ENCODE measurements around the gene DCST2. TPM values are rescaled to one million over a fixed set of nuclear protein-coding genes. Genes with fewer than 3 reads are reported as not detected.

DCST2 gene
- total and polyA plus RNA-seq, 2 donors (not counting 3 experiments of a cell fraction or from before 2014, with no cell fraction given), result 0.29 to 0.51 TPM

- H3K4me1 ChIP-seq (ENCODE audit: control insufficient read depth, extremely low read depth, insufficient read depth, low read length), result peaks cover 11% of the 10 kb centered on the region
- H3K4me3 ChIP-seq (replicated peaks in 1 of 3; ENCODE audit: insufficient read depth in 1 of 3, low read depth in 1 of 3, low read length in 3 of 3), result no peak overlapping the region
- no peaks in the 10 kb centered on the region for H4K20me1 ChIP-seq (replicated peaks; ENCODE audit: control insufficient read depth, extremely low read depth, insufficient read depth, low read length)
- H2AFZ ChIP-seq (ENCODE audit: low read depth, low read length), result no peak overlapping the region
- no TSS peak for BruUV-seq (replicated peaks)
- H3K79me2 ChIP-seq (ENCODE audit: control insufficient read depth, insufficient read depth, low read length), result no peaks in the 10 kb centered on the region
- no peak overlapping the region for H3K9ac ChIP-seq (replicated peaks; ENCODE audit: extremely low read depth, insufficient read depth, low read length)
- H3K36me3 ChIP-seq (ENCODE audit: control insufficient read depth in 2 of 2, extremely low read depth in 1 of 2, insufficient read depth in 2 of 2, low read length in 2 of 2), result no peaks in the 10 kb centered on the region
- FAIRE-seq (peak; percentile 64), DNase-seq (ENCODE audit: low read depth, low spot score) (no peak)
- intact Hi-C loops (cut with micrococcal nuclease) (no loop called here), dilution Hi-C loops (cut with MboI; ENCODE audit: extremely low pct_ligation_motif_present, low sequenced_read_pairs) (no loop called here)
- ChIA-PET CTCF (interaction anchor here (0.8 to 1.9 kb wide), 5 partner anchors 15 to 520 kb away, joined by 3 to 8 read pairs (median 3); partner anchors contain the start of gene ADAM15), POLR2A (no interaction called here)
- H3K27ac ChIP-seq (ENCODE audit: insufficient read depth, low read depth, low read length), result no peak overlapping the region
- H3K9me1 ChIP-seq (replicated peaks; ENCODE audit: control insufficient read depth, extremely low read depth, insufficient read depth, low read length), result no peaks in the 10 kb centered on the region
- no peak overlapping the region for H3K4me2 ChIP-seq (ENCODE audit: insufficient read depth, low read length)
- H3K27me3 ChIP-seq (ENCODE audit: control insufficient read depth in 2 of 2, insufficient read depth in 2 of 2, low read length in 2 of 2), result peaks cover 38 to 46% of the 10 kb centered on the region in 2 experiments
- no peaks in the 10 kb centered on the region for H3K9me3 ChIP-seq (replicated peaks; ENCODE audit: control insufficient read depth, insufficient read depth, low read length)
- peak; percentile 95 for TF ChIP-seq EZH2 (IDR thresholded peaks at IDR 0.05; ENCODE audit: borderline replicate concordance, low read depth, low read length, severe bottlenecking)
- TF ChIP-seq POLR2A (IDR thresholded peaks at IDR 0.05; ENCODE audit: low read depth, low read length), result no peak
Observed at GRCh38 chr1:155079487-155080311, 46.1 kb upstream of the DCST2 start.

- ChIA-PET POLR2A (no interaction called here), CTCF (interaction anchor here (0.8 to 1.9 kb wide), 11 partner anchors 12 to 520 kb away, joined by 3 to 8 read pairs (median 3); partner anchors contain the start of genes ADAM15 and KRTCAP2)
- Histone ChIP-seq H3K9me3 (replicated peaks; ENCODE audit: control insufficient read depth, insufficient read depth, low read length) (no peaks in the 10 kb centered on the region), H3K36me3 (ENCODE audit: control insufficient read depth in 2 of 2, extremely low read depth in 1 of 2, insufficient read depth in 2 of 2, low read length in 2 of 2) (no peaks in the 10 kb centered on the region), H4K20me1 (replicated peaks; ENCODE audit: control insufficient read depth, extremely low read depth, insufficient read depth, low read length) (no peaks in the 10 kb centered on the region), H3K4me2 (ENCODE audit: insufficient read depth, low read length) (no peak overlapping the region), H3K4me3 (replicated peaks in 1 of 3; ENCODE audit: insufficient read depth in 1 of 3, low read depth in 1 of 3, low read length in 3 of 3) (peak overlapping the region in 1 of 3 experiments; percentile 27), H3K79me2 (ENCODE audit: control insufficient read depth, insufficient read depth, low read length) (no peaks in the 10 kb centered on the region), H2AFZ (ENCODE audit: low read depth, low read length) (no peak overlapping the region), H3K4me1 (ENCODE audit: control insufficient read depth, extremely low read depth, insufficient read depth, low read length) (peaks cover 7% of the 10 kb centered on the region), H3K9ac (replicated peaks; ENCODE audit: extremely low read depth, insufficient read depth, low read length) (no peak overlapping the region), H3K9me1 (replicated peaks; ENCODE audit: control insufficient read depth, extremely low read depth, insufficient read depth, low read length) (no peaks in the 10 kb centered on the region), H3K27me3 (ENCODE audit: control insufficient read depth in 2 of 2, insufficient read depth in 2 of 2, low read length in 2 of 2) (peaks cover 40 to 46% of the 10 kb centered on the region in 2 experiments), H3K27ac (ENCODE audit: insufficient read depth, low read depth, low read length) (no peak overlapping the region)
- FAIRE-seq, result no peak
- intact Hi-C loops (cut with micrococcal nuclease), result no loop called here
- no peak for TF ChIP-seq MAX (IDR thresholded peaks at IDR 0.05; ENCODE audit: insufficient read depth, insufficient read length)
- TF ChIP-seq GATA2 (IDR thresholded peaks at IDR 0.05; ENCODE audit: insufficient read depth, insufficient read length, low read depth, low read length), result no peak
- no peak for TF ChIP-seq JUN (IDR thresholded peaks at IDR 0.05; ENCODE audit: borderline replicate concordance, insufficient read depth, insufficient read length, low read depth)
- TF ChIP-seq CTCF (IDR thresholded peaks at IDR 0.05; ENCODE audit: extremely low read depth in 1 of 2, insufficient read depth in 1 of 2, low read depth in 1 of 2, low read length in 2 of 2), result no peak
- no peak for TF ChIP-seq MYC (IDR thresholded peaks at IDR 0.05; ENCODE audit: low read depth, low read length)
- no peak for TF ChIP-seq EZH2 (IDR thresholded peaks at IDR 0.05; ENCODE audit: borderline replicate concordance, low read depth, low read length, severe bottlenecking)
- TF ChIP-seq FOS (IDR thresholded peaks at IDR 0.05; ENCODE audit: borderline replicate concordance, insufficient read depth, low read length), result no peak
- no TSS peak for BruUV-seq (replicated peaks)
- DNase-seq (ENCODE audit: low read depth, low spot score), result no peak
- dilution Hi-C loops (cut with MboI; ENCODE audit: extremely low pct_ligation_motif_present, low sequenced_read_pairs), result no loop called here
Observed at GRCh38 chr1:155079210-155079486, 45.6 kb upstream of the DCST2 start.

Measured in endothelial cell of umbilical vein (primary cell).